Peyer's patch (tissue), 4 donors: ENCODE data around the gene RNF224. TPM values are rescaled to one million over a fixed set of nuclear protein-coding genes. Genes with fewer than 3 reads are reported as not detected.

Experiments used
- DNase-seq, 3 donors: peaks; one replicate each; pipeline ENCODE4 v3.0.0-alpha.2; 2017 to 2019
- H3K27ac ChIP-seq, 4 donors: fragments of 200-600 bp; sonication (generic); one replicate each; pipeline ENCODE4 v1.5.1; 2016 to 2019
- H3K27me3 ChIP-seq, 2 donors: fragments of 200-600 bp; sonication (generic); one replicate each; pipeline ENCODE4 v1.5.1; 2019
- H3K36me3 ChIP-seq, 3 donors: fragments of 200-600 bp; sonication (generic); one replicate each; pipeline ENCODE4 v1.5.1; 2016 to 2019
- H3K4me1 ChIP-seq, 4 donors: fragments of 200-600 bp; sonication (generic); one replicate each; pipeline ENCODE4 v1.5.1; 2016 to 2019
- H3K4me3 ChIP-seq, 4 donors: fragments of 200-600 bp; sonication (generic); 1 replicate in 3 of 4; 2 replicates in 1 of 4; pipeline ENCODE4 v1.5.1; 2016 to 2019; ENCODE audit warnings: mild to moderate bottlenecking in 1 of 4
- H3K9me3 ChIP-seq, 4 donors: fragments of 200-600 bp; sonication (generic); one replicate each; pipeline ENCODE4 v1.5.1; 2016 to 2019; ENCODE audit warnings: mild to moderate bottlenecking in 1 of 4
- POLR2A ChIP-seq, 2 donors: fragments of 450-650 bp; IDR thresholded peaks; one replicate each; pipeline ENCODE4 v1.5.1; 2017; ENCODE audit warnings: antibody characterized with exemption in 2 of 2, mild to moderate bottlenecking in 2 of 2, moderate library complexity in 2 of 2
- total RNA-seq, 4 donors: library from RNA; depleted of rRNA; stranded (reverse); fragments of >200 nt; gene quantifications; one replicate each; pipeline ENCODE4 v1.1.0, GENCODE V29; 2016
- TF ChIP-seq, protein P1 (sequence below), 6 experiments: fragments of 450-650 bp in 4 of 6; fragments of 200-600 bp in 2 of 6; sonication (generic) in 1 of 6; IDR thresholded peaks; one replicate each; pipeline ENCODE4 v1.5.1; 2017 to 2019; ENCODE audit warnings: antibody characterized with exemption in 6 of 6, mild to moderate bottlenecking in 3 of 6, moderate library complexity in 1 of 6

The RNF224 gene
- total RNA-seq, 4 donors from 2014 or later: not detected

DNA sequence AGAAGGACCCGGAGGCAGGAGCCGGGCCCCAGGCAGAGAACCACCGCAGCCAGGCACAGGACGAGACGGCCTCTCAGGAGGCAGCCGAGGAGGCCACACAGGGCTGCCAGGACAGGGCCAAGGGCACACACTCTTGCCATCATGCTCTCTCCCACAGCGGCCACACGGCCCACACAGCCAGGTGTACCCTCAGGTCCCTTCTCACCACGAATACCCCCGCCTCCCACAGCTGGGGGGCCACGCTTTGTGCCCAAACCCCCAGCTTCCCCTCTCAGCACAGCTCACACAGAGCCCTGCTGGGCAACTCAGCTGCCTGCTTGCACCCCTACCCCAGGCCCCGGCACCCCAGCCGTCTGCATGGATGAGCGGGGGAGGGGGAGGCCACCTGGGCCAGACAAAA is 33.5 kb upstream of the RNF224 start:
- no peak for DNase-seq
- Histone ChIP-seq H3K9me3 (no peaks in the 10 kb centered on the region), H3K4me1 (peaks cover 5 to 65% (median 10%) of the 10 kb centered on the region in 4 donors), H3K4me3 (peak overlapping the region in 2 of 4 donors; percentile 74 to 96), H3K27ac (peak overlapping the region in 3 of 4 donors; percentile 85 to 98 (median 92)), H3K27me3 (no peaks in the 10 kb centered on the region), H3K36me3 (peaks cover 0 to 31% (median 0%) of the 10 kb centered on the region in 3 donors)
- TF ChIP-seq, protein P1, sequence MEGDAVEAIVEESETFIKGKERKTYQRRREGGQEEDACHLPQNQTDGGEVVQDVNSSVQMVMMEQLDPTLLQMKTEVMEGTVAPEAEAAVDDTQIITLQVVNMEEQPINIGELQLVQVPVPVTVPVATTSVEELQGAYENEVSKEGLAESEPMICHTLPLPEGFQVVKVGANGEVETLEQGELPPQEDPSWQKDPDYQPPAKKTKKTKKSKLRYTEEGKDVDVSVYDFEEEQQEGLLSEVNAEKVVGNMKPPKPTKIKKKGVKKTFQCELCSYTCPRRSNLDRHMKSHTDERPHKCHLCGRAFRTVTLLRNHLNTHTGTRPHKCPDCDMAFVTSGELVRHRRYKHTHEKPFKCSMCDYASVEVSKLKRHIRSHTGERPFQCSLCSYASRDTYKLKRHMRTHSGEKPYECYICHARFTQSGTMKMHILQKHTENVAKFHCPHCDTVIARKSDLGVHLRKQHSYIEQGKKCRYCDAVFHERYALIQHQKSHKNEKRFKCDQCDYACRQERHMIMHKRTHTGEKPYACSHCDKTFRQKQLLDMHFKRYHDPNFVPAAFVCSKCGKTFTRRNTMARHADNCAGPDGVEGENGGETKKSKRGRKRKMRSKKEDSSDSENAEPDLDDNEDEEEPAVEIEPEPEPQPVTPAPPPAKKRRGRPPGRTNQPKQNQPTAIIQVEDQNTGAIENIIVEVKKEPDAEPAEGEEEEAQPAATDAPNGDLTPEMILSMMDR (IDR thresholded peaks at IDR 0.05): no peak
- no peak for TF ChIP-seq POLR2A (IDR thresholded peaks at IDR 0.05)

- H3K27me3 ChIP-seq: no peaks in the 10 kb centered on the region
- H3K4me3 ChIP-seq: peak overlapping the region in 2 of 4 donors; percentile 74 to 96
- TF ChIP-seq, protein P1 (IDR thresholded peaks at IDR 0.05): no peak
- no peak for TF ChIP-seq POLR2A (IDR thresholded peaks at IDR 0.05)
- no peaks in the 10 kb centered on the region for H3K9me3 ChIP-seq
- H3K36me3 ChIP-seq: peaks cover 0 to 31% (median 0%) of the 10 kb centered on the region in 3 donors
- peak overlapping the region in 3 of 4 donors; percentile 85 to 98 (median 92) for H3K27ac ChIP-seq
- peaks cover 5 to 68% (median 8%) of the 10 kb centered on the region in 4 donors for H3K4me1 ChIP-seq
- DNase-seq: no peak
These were observed 32.9 kb upstream of the RNF224 start for GRCh38 chr9:137194388-137194787.

DNA sequence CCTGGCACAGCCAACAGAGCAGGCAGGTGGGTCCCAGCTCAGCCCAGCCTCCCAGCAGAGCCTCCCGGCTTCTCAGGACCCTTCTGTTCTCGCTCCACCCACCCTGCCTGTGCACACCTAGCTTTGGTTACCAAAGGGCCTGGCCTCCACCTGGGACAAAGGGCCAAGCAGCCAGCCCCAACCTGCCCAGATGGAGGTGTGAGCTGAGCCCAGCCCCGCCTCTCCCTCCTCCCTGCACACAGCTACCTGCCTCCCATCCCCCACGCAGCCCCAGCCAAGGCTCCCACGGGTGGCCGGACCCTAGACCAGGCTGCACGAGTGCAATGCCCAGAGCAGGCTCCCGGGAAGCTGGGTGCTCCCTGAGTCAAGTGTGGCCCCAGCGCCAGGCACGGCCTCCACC is 32.4 kb upstream of the RNF224 start:
- H3K4me3 ChIP-seq: peak overlapping the region in 2 of 4 donors; percentile 74 to 96
- H3K4me1 ChIP-seq: peaks cover under 1 to 67% (median 8%) of the 10 kb centered on the region in 4 donors
- no peaks in the 10 kb centered on the region for H3K27me3 ChIP-seq
- peak overlapping the region in 3 of 4 donors; percentile 85 to 98 (median 92) for H3K27ac ChIP-seq
- TF ChIP-seq, protein P1 (IDR thresholded peaks at IDR 0.05): no peak
- peak in 1 of 2 donors; percentile 5 for TF ChIP-seq POLR2A (IDR thresholded peaks at IDR 0.05)
- no peaks in the 10 kb centered on the region for H3K9me3 ChIP-seq
- DNase-seq: peak in 2 of 3 donors; percentile 72 to 81
- peaks cover 0 to 31% (median 0%) of the 10 kb centered on the region in 3 donors for H3K36me3 ChIP-seq

GRCh38 chr9:137195525-137196220 is 31.6 kb upstream of the RNF224 start:
- TF ChIP-seq, protein P1 (IDR thresholded peaks at IDR 0.05): peak in 2 of 6 experiments; percentile 18 to 30
- TF ChIP-seq POLR2A (IDR thresholded peaks at IDR 0.05): peak; percentile 49 to 64
- DNase-seq: peak in 2 of 3 donors; percentile 83 to 92
- Histone ChIP-seq H3K4me1 (peaks cover 0 to 60% (median 5%) of the 10 kb centered on the region in 4 donors), H3K27me3 (no peaks in the 10 kb centered on the region), H3K4me3 (peak overlapping the region in 2 of 4 donors; percentile 74 to 96), H3K9me3 (no peaks in the 10 kb centered on the region), H3K36me3 (peaks cover 0 to 26% (median 0%) of the 10 kb centered on the region in 3 donors), H3K27ac (peak overlapping the region in 3 of 4 donors; percentile 85 to 98 (median 92))

DNA sequence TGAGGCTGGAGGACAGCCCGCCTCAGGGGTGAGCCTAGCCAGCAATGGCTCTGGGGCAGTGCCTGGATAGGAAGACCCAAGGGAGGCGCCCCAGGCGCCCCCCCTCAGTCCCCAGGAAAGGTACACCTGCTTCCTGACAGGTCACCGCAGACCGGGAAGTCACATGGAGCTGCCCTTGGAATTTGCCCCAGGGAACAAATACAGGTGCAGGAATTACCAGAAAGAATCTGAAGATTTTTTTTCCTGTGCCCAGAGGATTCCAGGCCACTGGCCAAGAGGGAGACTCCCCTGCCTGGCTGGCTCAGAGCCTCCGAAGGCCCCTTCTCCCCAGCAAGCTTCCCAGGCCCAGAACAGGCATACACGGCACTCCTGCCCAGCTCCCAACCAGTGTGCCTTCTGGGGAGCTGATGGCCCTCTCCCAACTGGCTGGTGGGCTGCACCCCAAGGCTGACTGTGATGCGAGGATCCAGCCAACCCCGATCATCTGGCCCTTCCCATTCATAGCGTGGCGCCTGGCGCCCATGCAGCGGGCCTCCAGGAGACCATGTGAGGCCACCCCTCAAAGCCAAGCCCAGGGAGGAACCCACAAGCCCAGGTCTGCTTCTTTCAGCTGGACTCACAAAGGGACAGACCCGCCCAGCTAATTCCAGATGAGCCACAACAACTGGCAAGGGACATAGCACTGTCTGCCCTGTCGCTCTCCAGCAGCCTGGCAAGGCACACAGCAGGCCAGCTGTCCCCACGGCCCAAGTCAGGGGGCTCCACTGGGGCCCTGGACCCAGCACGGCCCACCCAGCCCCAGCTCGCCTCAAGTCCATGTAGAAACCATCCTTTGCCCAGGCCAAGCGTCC is 29.0 kb upstream of the RNF224 start:
- no peaks in the 10 kb centered on the region for H3K36me3 ChIP-seq
- peak overlapping the region in 3 of 4 donors; percentile 85 to 98 (median 92) for H3K27ac ChIP-seq
- peak; percentile 57 to 79 for TF ChIP-seq POLR2A (IDR thresholded peaks at IDR 0.05)
- TF ChIP-seq, protein P1 (IDR thresholded peaks at IDR 0.05): no peak
- DNase-seq: peak in 2 of 3 donors; percentile 85 to 86
- H3K4me1 ChIP-seq: peaks cover 0 to 63% (median 13%) of the 10 kb centered on the region in 4 donors
- H3K9me3 ChIP-seq: no peaks in the 10 kb centered on the region
- H3K27me3 ChIP-seq: no peaks in the 10 kb centered on the region
- H3K4me3 ChIP-seq: peak overlapping the region in 3 of 4 donors; percentile 43 to 96 (median 74)
